ENCODE measurements around the gene NEK7.
"Not testable (repeated sequence)": the region's sequence is repeated elsewhere in the genome, so short reads cannot be mapped to it uniquely, and the experiment has no call there.

The NEK7 gene

GRCh38 chr1:198280080-198280479, 123.3 kb downstream of the NEK7 start:
- no peak for DNase-seq (ENCODE audit: extremely low read depth in 1 of 2, low read depth in 1 of 2)

- no peak for DNase-seq (ENCODE audit: extremely low read depth in 1 of 2, low read depth in 1 of 2)
Measured at GRCh38 chr1:198281911-198282310, 125.1 kb downstream of the NEK7 start.

GRCh38 chr1:198283222-198283621, 126.4 kb downstream of the NEK7 start:
- DNase-seq (ENCODE audit: extremely low read depth in 1 of 2, low read depth in 1 of 2) = no peak

- DNase-seq (ENCODE audit: extremely low read depth in 1 of 2, low read depth in 1 of 2) = no peak
Measured at GRCh38 chr1:198287916-198288315, 131.1 kb downstream of the NEK7 start.

- no peak for DNase-seq (ENCODE audit: extremely low read depth in 1 of 2, low read depth in 1 of 2)
Measured at GRCh38 chr1:198290089-198290683, 133.4 kb downstream of the NEK7 start.

GRCh38 chr1:198291036-198291435, 134.2 kb downstream of the NEK7 start:
- DNase-seq (ENCODE audit: extremely low read depth in 1 of 2, low read depth in 1 of 2) = no peak

GRCh38 chr1:198291924-198292323, 135.1 kb downstream of the NEK7 start:
- DNase-seq (ENCODE audit: extremely low read depth in 1 of 2, low read depth in 1 of 2) = no peak

- no peak for DNase-seq (ENCODE audit: extremely low read depth in 1 of 2, low read depth in 1 of 2)
Measured at GRCh38 chr1:198295225-198295624, 138.4 kb downstream of the NEK7 start.

GRCh38 chr1:198295971-198296370, 139.2 kb downstream of the NEK7 start:
- no peak for DNase-seq (ENCODE audit: extremely low read depth in 1 of 2, low read depth in 1 of 2)

GRCh38 chr1:198297281-198297680, 140.5 kb downstream of the NEK7 start:
- DNase-seq (ENCODE audit: extremely low read depth in 1 of 2, low read depth in 1 of 2) = no peak

GRCh38 chr1:198298640-198299039, 141.8 kb downstream of the NEK7 start:
- no peak for DNase-seq (ENCODE audit: extremely low read depth in 1 of 2, low read depth in 1 of 2)

GRCh38 chr1:198300451-198300850, 143.7 kb downstream of the NEK7 start:
- no peak for DNase-seq (ENCODE audit: extremely low read depth in 1 of 2, low read depth in 1 of 2)

GRCh38 chr1:198304431-198304830, 147.6 kb downstream of the NEK7 start:
- no peak for DNase-seq (ENCODE audit: extremely low read depth in 1 of 2, low read depth in 1 of 2)

- not testable (repeated sequence) for DNase-seq (ENCODE audit: extremely low read depth in 1 of 2, low read depth in 1 of 2)
Measured at GRCh38 chr1:198314817-198315216, 158.0 kb downstream of the NEK7 start.

GRCh38 chr1:198315331-198315730, 158.5 kb downstream of the NEK7 start:
- not testable (repeated sequence) for DNase-seq (ENCODE audit: extremely low read depth in 1 of 2, low read depth in 1 of 2)

GRCh38 chr1:198316546-198317100, 159.8 kb downstream of the NEK7 start:
- no peak for DNase-seq (ENCODE audit: extremely low read depth in 1 of 2, low read depth in 1 of 2)

- no peak for DNase-seq (ENCODE audit: extremely low read depth in 1 of 2, low read depth in 1 of 2)
Measured at GRCh38 chr1:198318085-198318484, 161.3 kb downstream of the NEK7 start.

GRCh38 chr1:198320759-198321158, 164.0 kb downstream of the NEK7 start:
- DNase-seq (ENCODE audit: extremely low read depth in 1 of 2, low read depth in 1 of 2) = no peak

- DNase-seq (ENCODE audit: extremely low read depth in 1 of 2, low read depth in 1 of 2) = no peak
Measured at GRCh38 chr1:198326232-198326631, 169.4 kb downstream of the NEK7 start.

GRCh38 chr1:198326915-198327314, 170.1 kb downstream of the NEK7 start:
- DNase-seq (ENCODE audit: extremely low read depth in 1 of 2, low read depth in 1 of 2) = no peak

- no peak for DNase-seq (ENCODE audit: extremely low read depth in 1 of 2, low read depth in 1 of 2)
Measured at GRCh38 chr1:198328458-198329032, 171.7 kb downstream of the NEK7 start.

GRCh38 chr1:198330982-198331615, 174.3 kb downstream of the NEK7 start:
- no peak for DNase-seq (ENCODE audit: extremely low read depth in 1 of 2, low read depth in 1 of 2)
